ENCODE measurements around the gene LPIN2. TPM values are rescaled to one million over a fixed set of nuclear protein-coding genes. Genes with fewer than 3 reads are reported as not detected.

The LPIN2 gene
- total RNA-seq, 3 donors from 2014 or later: 21.8 to 38.1 (median 29.2) TPM

GRCh38 chr18:3058328-3059191, 45.6 kb upstream of the LPIN2 start:
- Histone ChIP-seq H3K4me3 (no peak overlapping the region), H3K27ac (peak overlapping the region; percentile 54 to 66), H3K4me1 (no peaks in the 10 kb centered on the region), H3K36me3 (no peaks in the 10 kb centered on the region), H3K9me3 (no peaks in the 10 kb centered on the region), H3K27me3 (no peaks in the 10 kb centered on the region)
- intact Hi-C loops (cut with DNase I; ENCODE audit: low total_unique reads): no loop called here
- no peak for DNase-seq (ENCODE audit: low spot score in 2 of 2)
- no peak for TF ChIP-seq CTCF (IDR thresholded peaks at IDR 0.05)
- TF ChIP-seq POLR2A (IDR thresholded peaks at IDR 0.05): no peak
- no peak for TF ChIP-seq POLR2AphosphoS5 (IDR thresholded peaks at IDR 0.05)

GRCh38 chr18:3057526-3057925, 44.6 kb upstream of the LPIN2 start:
- no peak for DNase-seq (ENCODE audit: low spot score in 2 of 2)
- intact Hi-C loops (cut with DNase I; ENCODE audit: low total_unique reads): no loop called here
- no peaks in the 10 kb centered on the region for H3K27me3 ChIP-seq
- no peaks in the 10 kb centered on the region for H3K36me3 ChIP-seq
- no peak for TF ChIP-seq POLR2AphosphoS5 (IDR thresholded peaks at IDR 0.05)
- H3K4me3 ChIP-seq: no peak overlapping the region
- H3K9me3 ChIP-seq: no peaks in the 10 kb centered on the region
- H3K27ac ChIP-seq: peak overlapping the region in 1 of 2 donors; percentile 66
- no peaks in the 10 kb centered on the region for H3K4me1 ChIP-seq

- H3K36me3 ChIP-seq: no peaks in the 10 kb centered on the region
- H3K4me1 ChIP-seq: no peaks in the 10 kb centered on the region
- no peaks in the 10 kb centered on the region for H3K9me3 ChIP-seq
- DNase-seq (ENCODE audit: low spot score in 2 of 2): no peak
- H3K27ac ChIP-seq: no peak overlapping the region
- intact Hi-C loops (cut with DNase I; ENCODE audit: low total_unique reads): loop anchor here (1.0 kb wide), 1 partner anchor 8 kb away; no protein-coding TSS in a partner anchor
- no peak for TF ChIP-seq CTCF (IDR thresholded peaks at IDR 0.05)
- no peak for TF ChIP-seq POLR2AphosphoS5 (IDR thresholded peaks at IDR 0.05)
- no peak for TF ChIP-seq POLR2A (IDR thresholded peaks at IDR 0.05)
- no peaks in the 10 kb centered on the region for H3K27me3 ChIP-seq
- no peak overlapping the region for H3K4me3 ChIP-seq
These were observed 43.4 kb upstream of the LPIN2 start for GRCh38 chr18:3056311-3056710.

GRCh38 chr18:3055816-3056215, 42.9 kb upstream of the LPIN2 start:
- Histone ChIP-seq H3K27ac (no peak overlapping the region), H3K9me3 (no peaks in the 10 kb centered on the region), H3K4me1 (no peaks in the 10 kb centered on the region), H3K27me3 (no peaks in the 10 kb centered on the region), H3K4me3 (no peak overlapping the region), H3K36me3 (no peaks in the 10 kb centered on the region)
- DNase-seq (ENCODE audit: low spot score in 2 of 2): no peak
- TF ChIP-seq POLR2AphosphoS5 (IDR thresholded peaks at IDR 0.05) (no peak), CTCF (IDR thresholded peaks at IDR 0.05) (no peak), POLR2A (IDR thresholded peaks at IDR 0.05) (no peak)
- intact Hi-C loops (cut with DNase I; ENCODE audit: low total_unique reads): loop anchor here (1.0 kb wide), 1 partner anchor 8 kb away; no protein-coding TSS in a partner anchor

GRCh38 chr18:3055186-3055728, 42.3 kb upstream of the LPIN2 start:
- DNase-seq (ENCODE audit: low spot score in 2 of 2): no peak
- TF ChIP-seq POLR2AphosphoS5 (IDR thresholded peaks at IDR 0.05) (no peak), POLR2A (IDR thresholded peaks at IDR 0.05) (no peak), CTCF (IDR thresholded peaks at IDR 0.05) (no peak)

More at GRCh38 chr18:3055186-3055728, 42.3 kb upstream of the LPIN2 start:
- no peaks in the 10 kb centered on the region for H3K9me3 ChIP-seq
- no peak overlapping the region for H3K4me3 ChIP-seq
- no peak overlapping the region for H3K27ac ChIP-seq
- intact Hi-C loops (cut with DNase I; ENCODE audit: low total_unique reads): no loop called here
- no peaks in the 10 kb centered on the region for H3K4me1 ChIP-seq
- H3K27me3 ChIP-seq: no peaks in the 10 kb centered on the region
- no peaks in the 10 kb centered on the region for H3K36me3 ChIP-seq

Data from breast epithelium (tissue), 4 donors.